HEK293T (cell line): ENCODE measurements around the gene PEX7.
A peak's percentile ranks its signal among the peaks of the same experiment; 100 is the strongest.
"Not testable (repeated sequence)": the region's sequence is repeated elsewhere in the genome, so short reads cannot be mapped to it uniquely, and the experiment has no call there.

Experiments used
- CTCF ChIA-PET: fragments of 350-600 bp; formaldehyde crosslinking; extraction: SDS; loops from one replicate; lab custom pipeline; 2021; ENCODE audit warnings: antibody characterized with exemption, inconsistent platforms; lab: Yijun Ruan, JAX
- POLR2A ChIA-PET: fragments of 350-600 bp; formaldehyde crosslinking; extraction: SDS; loops from one replicate; lab custom pipeline; 2020; ENCODE audit warnings: antibody characterized with exemption, inconsistent platforms; lab: Yijun Ruan, JAX
- DNase-seq: peaks from one replicate; pipeline ENCODE4 v3.0.0; 2012; ENCODE audit warnings: mixed read lengths; ENCODE audit errors: extremely low spot score
- ARNT ChIP-seq: fragments of 450-650 bp; IDR thresholded peaks from 2 replicates; pipeline ENCODE4 v1.6.1; 2017; ENCODE audit warnings: mild to moderate bottlenecking
- BHLHE40 ChIP-seq: fragments of 450-650 bp; IDR thresholded peaks from 2 replicates; pipeline ENCODE4 v1.6.1; 2016; ENCODE audit warnings: mild to moderate bottlenecking, moderate library complexity, borderline replicate concordance
- CTBP1 ChIP-seq: fragments of 450-650 bp; IDR thresholded peaks from 2 replicates; pipeline ENCODE4 v1.6.1; 2016; ENCODE audit warnings: borderline replicate concordance
- ELF4 ChIP-seq: fragments of 450-650 bp; IDR thresholded peaks from 2 replicates; pipeline ENCODE4 v1.6.1; 2017; ENCODE audit warnings: antibody characterized with exemption
- FOXA1 ChIP-seq: fragments of 450-650 bp; IDR thresholded peaks from 2 replicates; pipeline ENCODE4 v1.6.1; 2016; ENCODE audit warnings: mild to moderate bottlenecking
- FOXK2 ChIP-seq: fragments of 450-650 bp; IDR thresholded peaks from 2 replicates; pipeline ENCODE4 v1.6.1; 2016; ENCODE audit warnings: mild to moderate bottlenecking
- FOXM1 ChIP-seq: fragments of 450-650 bp; IDR thresholded peaks from 2 replicates; pipeline ENCODE4 v1.6.1; 2017; ENCODE audit warnings: mild to moderate bottlenecking, borderline replicate concordance
- HDGF ChIP-seq: fragments of 450-650 bp; IDR thresholded peaks from 2 replicates; pipeline ENCODE4 v1.6.1; 2017; ENCODE audit warnings: antibody characterized with exemption, borderline replicate concordance
- L3MBTL2 ChIP-seq: fragments of 450-650 bp; conservative IDR thresholded peaks from 2 replicates; pipeline ENCODE4 v1.6.1; 2016; ENCODE audit warnings: mild to moderate bottlenecking
- LEF1 ChIP-seq: fragments of 450-650 bp; IDR thresholded peaks from 2 replicates; pipeline ENCODE4 v1.6.1; 2017; ENCODE audit warnings: mild to moderate bottlenecking, borderline replicate concordance
- NFRKB ChIP-seq: fragments of 450-650 bp; IDR thresholded peaks from 2 replicates; pipeline ENCODE4 v1.6.1; 2016; ENCODE audit warnings: mild to moderate bottlenecking, moderate library complexity
- SP1 ChIP-seq: fragments of 450-650 bp; IDR thresholded peaks from 2 replicates; pipeline ENCODE4 v1.6.1; 2017
- SUZ12 ChIP-seq: fragments of 450-650 bp; IDR thresholded peaks from 2 replicates; pipeline ENCODE4 v1.6.1; 2016; ENCODE audit warnings: mild to moderate bottlenecking
- TARDBP ChIP-seq: fragments of 450-650 bp; IDR thresholded peaks from 2 replicates; pipeline ENCODE4 v1.6.1; 2016
- ZNF384 ChIP-seq: fragments of 450-650 bp; IDR thresholded peaks from 2 replicates; pipeline ENCODE4 v1.6.1; 2016
- TF ChIP-seq, protein P1 (sequence below): fragments of 450-650 bp; IDR thresholded peaks from 2 replicates; pipeline ENCODE4 v1.6.1; 2016

The PEX7 gene

DNA sequence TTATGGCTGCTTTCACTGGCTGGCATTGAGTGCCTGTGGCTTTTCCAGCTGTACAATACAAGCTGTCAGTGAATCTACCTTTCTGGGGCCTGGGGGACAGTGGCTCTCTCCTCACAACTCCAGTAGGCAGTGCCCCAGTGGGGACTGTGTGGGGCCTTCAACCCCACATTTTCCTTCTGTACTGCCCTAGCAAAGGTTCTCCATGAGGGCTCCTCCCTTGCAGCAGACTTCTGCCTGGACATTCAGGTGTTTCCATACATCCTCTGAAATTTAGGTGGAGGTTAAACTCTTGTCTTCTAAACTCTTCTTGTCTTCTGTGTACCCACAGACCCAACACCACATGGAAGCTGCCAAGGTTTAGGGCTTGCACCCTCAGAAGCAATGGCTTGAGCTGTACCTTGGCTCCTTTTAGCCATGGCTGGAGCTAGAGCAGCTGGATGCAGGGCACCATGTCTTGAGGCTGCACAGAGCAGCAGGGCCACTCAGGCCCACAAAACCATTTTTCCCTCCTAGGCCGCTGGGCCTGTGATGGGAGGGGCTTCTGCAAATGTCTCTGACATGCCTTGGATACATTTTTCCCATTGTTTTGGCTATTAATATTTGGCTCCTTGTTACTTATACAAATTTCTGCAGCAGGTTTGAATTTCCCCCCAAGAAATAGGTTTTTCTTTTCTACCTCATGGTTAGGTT lies 9.6 kb downstream of the PEX7 start:
- no peak for TF ChIP-seq BHLHE40
- no peak for TF ChIP-seq ARNT
- TF ChIP-seq ZNF384 = no peak
- TF ChIP-seq ELF4 = no peak
- TF ChIP-seq L3MBTL2 = no peak
- no peak for TF ChIP-seq FOXK2
- no peak for TF ChIP-seq CTBP1
- no peak for TF ChIP-seq TARDBP
- no peak for TF ChIP-seq FOXM1
- no peak for TF ChIP-seq FOXA1
- TF ChIP-seq SP1 = no peak
- no peak for TF ChIP-seq HDGF
- no peak for TF ChIP-seq NFRKB
- TF ChIP-seq SUZ12 = no peak
- TF ChIP-seq LEF1 = no peak
- TF ChIP-seq, protein P1, sequence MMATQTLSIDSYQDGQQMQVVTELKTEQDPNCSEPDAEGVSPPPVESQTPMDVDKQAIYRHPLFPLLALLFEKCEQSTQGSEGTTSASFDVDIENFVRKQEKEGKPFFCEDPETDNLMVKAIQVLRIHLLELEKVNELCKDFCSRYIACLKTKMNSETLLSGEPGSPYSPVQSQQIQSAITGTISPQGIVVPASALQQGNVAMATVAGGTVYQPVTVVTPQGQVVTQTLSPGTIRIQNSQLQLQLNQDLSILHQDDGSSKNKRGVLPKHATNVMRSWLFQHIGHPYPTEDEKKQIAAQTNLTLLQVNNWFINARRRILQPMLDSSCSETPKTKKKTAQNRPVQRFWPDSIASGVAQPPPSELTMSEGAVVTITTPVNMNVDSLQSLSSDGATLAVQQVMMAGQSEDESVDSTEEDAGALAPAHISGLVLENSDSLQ = no peak
- DNase-seq = no peak
- ChIA-PET CTCF (no interaction called here), POLR2A (no interaction called here)

GRCh38 chr6:136840276-136841001 lies 18.0 kb downstream of the PEX7 start:
- DNase-seq = peak; percentile 21
- ChIA-PET CTCF (interaction anchor here (0.7 kb wide), 1 partner anchor 254 kb away, joined by 3 read pairs; no protein-coding TSS in a partner anchor), POLR2A (no interaction called here)
- TF ChIP-seq FOXM1 (no peak), LEF1 (no peak), FOXK2 (no peak), SP1 (no peak), ZNF384 (no peak), FOXA1 (no peak), SUZ12 (no peak), L3MBTL2 (no peak), ARNT (no peak), CTBP1 (no peak), HDGF (no peak), NFRKB (no peak), BHLHE40 (no peak), ELF4 (no peak), TARDBP (no peak)
- TF ChIP-seq, protein P1 = no peak

GRCh38 chr6:136843210-136843609 lies 20.8 kb downstream of the PEX7 start:
- TF ChIP-seq BHLHE40 (no peak), L3MBTL2 (no peak), ZNF384 (no peak), CTBP1 (no peak), FOXA1 (no peak), ELF4 (no peak), SUZ12 (no peak), HDGF (no peak), FOXK2 (no peak), SP1 (no peak), FOXM1 (no peak), TARDBP (no peak), LEF1 (no peak)
- POLR2A ChIA-PET = no interaction called here
- CTCF ChIA-PET = interaction anchor here (0.7 to 1.0 kb wide), 2 partner anchors 199 to 799 kb away, joined by 3 to 4 read pairs; no protein-coding TSS in a partner anchor
- DNase-seq = no peak

GRCh38 chr6:136846046-136846445 lies 23.7 kb downstream of the PEX7 start:
- POLR2A ChIA-PET = no interaction called here

GRCh38 chr6:136846477-136846876 lies 24.1 kb downstream of the PEX7 start:
- POLR2A ChIA-PET, DNase-seq: not testable (repeated sequence)
- CTCF ChIA-PET = interaction anchor here (1.0 to 1.4 kb wide), 2 partner anchors 34 to 40 kb away, joined by 3 to 6 read pairs; no protein-coding TSS in a partner anchor

More at GRCh38 chr6:136846046-136846445, 23.7 kb downstream of the PEX7 start:
- TF ChIP-seq SUZ12 = no peak
- no peak for TF ChIP-seq TARDBP
- no peak for TF ChIP-seq L3MBTL2
- TF ChIP-seq HDGF = no peak
- TF ChIP-seq FOXK2 = no peak
- TF ChIP-seq NFRKB = no peak
- TF ChIP-seq ARNT = no peak
- TF ChIP-seq BHLHE40 = no peak
- TF ChIP-seq CTBP1 = no peak
- no peak for TF ChIP-seq LEF1
- no peak for TF ChIP-seq ZNF384
- peak; percentile 43 for DNase-seq
- CTCF ChIA-PET = interaction anchor here (0.6 to 1.4 kb wide), 4 partner anchors 19 to 634 kb away, joined by 3 to 6 read pairs (median 4); no protein-coding TSS in a partner anchor

DNA sequence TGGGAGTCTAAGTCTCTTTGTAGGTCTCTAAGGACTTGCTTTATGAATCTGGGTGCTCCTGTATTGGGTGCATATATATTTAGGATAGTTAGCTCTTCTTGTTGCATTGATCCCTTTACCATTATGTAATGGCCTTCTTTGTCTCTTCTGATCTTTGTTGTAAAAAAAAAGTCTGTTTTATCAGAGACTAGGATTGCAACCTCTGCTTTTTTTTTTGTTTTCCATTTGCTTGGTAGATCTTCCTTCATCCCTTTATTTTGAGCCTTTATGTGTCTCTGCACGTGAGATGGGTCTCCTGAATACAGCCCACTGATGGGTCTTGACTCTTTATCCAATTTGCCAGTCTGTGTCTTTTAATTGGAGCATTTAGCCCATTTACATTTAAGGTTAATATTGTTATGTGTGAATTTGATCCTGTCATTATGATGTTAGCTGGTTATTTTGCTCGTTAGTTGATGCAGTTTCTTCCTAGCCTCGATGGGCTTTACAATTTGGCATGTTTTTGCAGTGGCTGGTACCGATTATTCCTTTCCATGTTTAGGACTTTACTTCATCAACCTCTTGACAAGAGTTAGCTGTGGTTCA lies 27.7 kb downstream of the PEX7 start:
- POLR2A ChIA-PET, DNase-seq, CTCF ChIA-PET: not testable (repeated sequence)
